ENCODE measurements around the gene RHBDL3. TPM values are rescaled to one million over a fixed set of nuclear protein-coding genes. Genes with fewer than 3 reads are reported as not detected.

RHBDL3 gene
- total RNA-seq, 6 donors from 2014 or later = 0.47 to 1.2 TPM; not detected in 4

DNA sequence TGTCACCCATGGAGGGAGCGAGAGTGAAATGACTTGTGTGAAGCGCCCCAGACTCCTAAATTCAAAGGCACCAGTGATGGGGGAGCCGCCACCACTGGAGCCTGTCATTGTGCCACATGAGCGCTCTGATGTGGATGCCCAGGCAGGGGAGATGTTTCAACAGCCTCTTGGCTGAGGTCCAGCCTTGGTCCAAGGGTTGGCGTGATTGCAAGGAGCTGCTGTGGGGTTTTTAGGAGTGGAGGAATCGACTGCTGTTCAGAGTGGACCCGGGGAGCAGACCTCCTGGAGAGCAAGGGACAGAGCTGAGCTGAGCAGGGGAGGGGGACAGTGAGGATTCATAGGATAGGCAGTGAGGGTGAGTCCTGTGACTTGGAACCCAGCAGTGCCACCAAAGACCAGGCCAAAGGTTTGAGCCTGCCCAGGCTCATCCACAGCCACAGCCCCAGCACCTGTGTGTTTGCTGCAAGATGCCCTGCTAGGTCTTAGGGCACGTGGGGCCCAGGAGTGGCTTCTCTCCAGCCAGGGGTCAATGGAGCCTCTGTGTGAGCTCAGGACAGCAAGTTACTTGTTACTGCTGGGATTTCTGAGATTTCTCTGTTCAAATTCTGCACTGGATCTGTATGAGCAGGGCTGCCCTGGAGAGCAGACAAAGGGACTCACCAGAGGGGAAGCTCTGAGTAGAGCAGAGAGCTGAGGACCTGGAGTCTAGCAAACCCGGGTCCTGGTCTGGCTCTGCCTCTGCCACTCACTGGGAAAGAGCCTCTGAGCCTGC is 20.3 kb downstream of the RHBDL3 start:
- Histone ChIP-seq H3K4me3 (no peak overlapping the region), H3K27ac (no peak overlapping the region), H3K27me3 (no peaks in the 10 kb centered on the region), H3K36me3 (no peaks in the 10 kb centered on the region), H3K9me3 (no peaks in the 10 kb centered on the region), H3K4me1 (peaks cover 0 to 4% (median 0%) of the 10 kb centered on the region in 4 donors)
- TF ChIP-seq POLR2AphosphoS5 (IDR thresholded peaks at IDR 0.05) (no peak), EP300 (IDR thresholded peaks at IDR 0.05) (no peak), POLR2A (IDR thresholded peaks at IDR 0.05) (no peak)
- TF ChIP-seq, protein P1, sequence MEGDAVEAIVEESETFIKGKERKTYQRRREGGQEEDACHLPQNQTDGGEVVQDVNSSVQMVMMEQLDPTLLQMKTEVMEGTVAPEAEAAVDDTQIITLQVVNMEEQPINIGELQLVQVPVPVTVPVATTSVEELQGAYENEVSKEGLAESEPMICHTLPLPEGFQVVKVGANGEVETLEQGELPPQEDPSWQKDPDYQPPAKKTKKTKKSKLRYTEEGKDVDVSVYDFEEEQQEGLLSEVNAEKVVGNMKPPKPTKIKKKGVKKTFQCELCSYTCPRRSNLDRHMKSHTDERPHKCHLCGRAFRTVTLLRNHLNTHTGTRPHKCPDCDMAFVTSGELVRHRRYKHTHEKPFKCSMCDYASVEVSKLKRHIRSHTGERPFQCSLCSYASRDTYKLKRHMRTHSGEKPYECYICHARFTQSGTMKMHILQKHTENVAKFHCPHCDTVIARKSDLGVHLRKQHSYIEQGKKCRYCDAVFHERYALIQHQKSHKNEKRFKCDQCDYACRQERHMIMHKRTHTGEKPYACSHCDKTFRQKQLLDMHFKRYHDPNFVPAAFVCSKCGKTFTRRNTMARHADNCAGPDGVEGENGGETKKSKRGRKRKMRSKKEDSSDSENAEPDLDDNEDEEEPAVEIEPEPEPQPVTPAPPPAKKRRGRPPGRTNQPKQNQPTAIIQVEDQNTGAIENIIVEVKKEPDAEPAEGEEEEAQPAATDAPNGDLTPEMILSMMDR (IDR thresholded peaks at IDR 0.05) = no peak
- WGBS, 2 donors = 77 to 79% methylated on average over 9 of the region's 9 CpGs
- ATAC-seq (ENCODE audit: low FRiP score in 2 of 2) (no peak), DNase-seq (no peak)

DNA sequence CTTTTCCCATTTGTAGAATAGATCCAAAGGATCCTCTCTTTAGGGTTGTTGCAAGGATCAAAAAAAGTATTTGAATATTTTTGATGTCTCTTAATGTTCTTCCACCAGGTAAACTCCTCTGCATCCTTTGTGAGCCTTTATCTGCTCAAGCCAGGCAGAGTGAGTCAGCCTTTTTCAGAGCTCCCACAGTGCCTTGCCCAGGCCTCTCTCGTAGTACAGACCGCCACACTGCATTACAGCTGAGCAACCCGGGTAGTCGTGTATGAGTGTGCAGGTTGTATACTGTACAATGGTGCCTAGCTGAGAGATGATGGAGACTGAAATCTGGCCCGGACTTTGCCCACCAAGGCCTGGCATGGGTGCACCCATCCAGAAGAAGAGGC is 20.9 kb downstream of the RHBDL3 start:
- no peak overlapping the region for H3K27ac ChIP-seq
- H3K27me3 ChIP-seq = no peaks in the 10 kb centered on the region
- WGBS, 2 donors = 68 to 86% methylated on average over 5 of the region's 5 CpGs
- no peaks in the 10 kb centered on the region for H3K36me3 ChIP-seq
- TF ChIP-seq, protein P1 (IDR thresholded peaks at IDR 0.05) = no peak
- no peak for TF ChIP-seq POLR2A (IDR thresholded peaks at IDR 0.05)
- TF ChIP-seq EP300 (IDR thresholded peaks at IDR 0.05) = no peak
- TF ChIP-seq POLR2AphosphoS5 (IDR thresholded peaks at IDR 0.05) = no peak
- H3K4me3 ChIP-seq = no peak overlapping the region
- no peaks in the 10 kb centered on the region for H3K4me1 ChIP-seq
- no peak for ATAC-seq (ENCODE audit: low FRiP score in 2 of 2)
- no peak for DNase-seq
- H3K9me3 ChIP-seq = no peaks in the 10 kb centered on the region

DNA sequence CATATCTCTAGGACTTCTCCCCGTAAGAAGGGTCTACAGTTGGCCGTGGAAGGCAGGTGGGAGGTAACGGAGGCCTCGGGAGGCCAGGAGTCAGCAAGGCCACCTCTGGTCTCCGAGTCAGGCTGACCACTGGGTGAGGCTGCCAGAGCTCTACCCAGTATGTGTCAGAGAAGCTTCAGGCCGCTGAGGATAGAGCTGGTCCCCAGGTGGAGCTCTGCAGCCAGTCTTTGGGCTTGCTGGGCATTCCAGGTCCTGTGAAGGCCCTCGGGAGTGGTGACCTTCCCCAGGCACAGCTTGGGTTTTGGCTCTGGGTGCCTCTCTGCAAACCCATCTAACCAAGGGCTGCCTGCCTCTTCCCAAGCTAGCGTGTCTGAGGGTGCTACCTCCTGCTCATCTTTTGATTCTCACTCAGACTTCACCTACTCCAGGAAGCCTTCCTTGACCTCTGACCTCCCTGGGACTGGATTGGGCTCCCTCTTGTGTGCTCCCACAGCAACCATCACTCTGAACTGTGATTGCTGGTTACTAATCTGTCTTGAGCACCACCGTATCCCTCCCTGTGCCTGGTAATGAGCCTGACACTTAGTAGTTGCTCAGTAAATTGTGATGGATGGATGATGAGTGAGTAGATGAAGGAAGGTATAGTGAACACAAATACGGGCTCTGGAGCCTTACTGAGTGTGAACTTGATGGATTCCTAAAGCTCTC is 22.3 kb downstream of the RHBDL3 start:
- Histone ChIP-seq H3K36me3 (no peaks in the 10 kb centered on the region), H3K9me3 (no peaks in the 10 kb centered on the region), H3K27ac (no peak overlapping the region), H3K27me3 (no peaks in the 10 kb centered on the region), H3K4me3 (no peak overlapping the region), H3K4me1 (no peaks in the 10 kb centered on the region)
- TF ChIP-seq EP300 (IDR thresholded peaks at IDR 0.05) = no peak
- TF ChIP-seq POLR2A (IDR thresholded peaks at IDR 0.05) = no peak
- TF ChIP-seq POLR2AphosphoS5 (IDR thresholded peaks at IDR 0.05) = no peak
- TF ChIP-seq, protein P1 (IDR thresholded peaks at IDR 0.05) = no peak
- WGBS, 2 donors = 90 to 94% methylated on average over 6 to 9 of the region's 10 CpGs
- no peak for DNase-seq
- no peak for ATAC-seq (ENCODE audit: low FRiP score in 2 of 2)

DNA sequence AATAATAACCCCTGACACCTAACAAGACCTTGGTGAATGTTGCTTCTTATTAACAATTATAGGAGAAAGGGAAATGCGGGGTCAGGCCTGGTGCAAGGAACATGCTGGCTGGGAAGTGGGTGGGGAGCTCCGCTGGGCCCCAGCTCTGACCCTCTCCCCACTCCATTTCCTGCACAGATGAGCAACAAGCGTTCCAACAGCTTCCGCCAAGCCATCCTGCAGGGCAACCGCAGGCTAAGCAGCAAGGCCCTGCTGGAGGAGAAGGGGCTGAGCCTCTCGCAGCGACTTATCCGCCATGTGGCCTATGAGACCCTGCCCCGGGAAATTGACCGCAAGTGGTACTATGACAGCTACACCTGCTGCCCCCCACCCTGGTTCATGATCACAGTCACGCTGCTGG is 23.0 kb downstream of the RHBDL3 start:
- no peak for TF ChIP-seq POLR2AphosphoS5 (IDR thresholded peaks at IDR 0.05)
- no peak for TF ChIP-seq POLR2A (IDR thresholded peaks at IDR 0.05)
- TF ChIP-seq, protein P1 (IDR thresholded peaks at IDR 0.05) = no peak
- TF ChIP-seq EP300 (IDR thresholded peaks at IDR 0.05) = no peak
- no peaks in the 10 kb centered on the region for H3K36me3 ChIP-seq
- no peak overlapping the region for H3K4me3 ChIP-seq
- no peaks in the 10 kb centered on the region for H3K27me3 ChIP-seq
- DNase-seq (no peak), ATAC-seq (ENCODE audit: low FRiP score in 2 of 2) (no peak)
- no peaks in the 10 kb centered on the region for H3K9me3 ChIP-seq
- no peak overlapping the region for H3K27ac ChIP-seq
- H3K4me1 ChIP-seq = no peaks in the 10 kb centered on the region
- 49 to 55% methylated on average over 5 to 11 of the region's 11 CpGs for WGBS, 2 donors
